ENCODE data around the gene DOCK2.

The DOCK2 gene

GRCh38 chr5:170020423-170020822 is 383.3 kb downstream of the DOCK2 start:
- H4K20me1 ChIP-seq (ENCODE audit: insufficient read depth, low read length): no peaks in the 10 kb centered on the region
- H3K9ac ChIP-seq (ENCODE audit: low read length): no peak overlapping the region
- TF ChIP-seq EZH2 (optimal IDR thresholded peaks at IDR 0.05; ENCODE audit: low read depth, low read length) (no peak), CTCF (IDR thresholded peaks at IDR 0.05; ENCODE audit: low read length) (no peak), EZH2phosphoT487 (IDR thresholded peaks at IDR 0.05; ENCODE audit: low read length) (no peak)
- no peak overlapping the region for H3K27ac ChIP-seq (ENCODE audit: low read length)
- no peaks in the 10 kb centered on the region for H3K36me3 ChIP-seq (replicated peaks; ENCODE audit: insufficient read depth, low read length)
- no peak overlapping the region for H2AFZ ChIP-seq (ENCODE audit: low read length)
- DNase-seq: no peak
- no peaks in the 10 kb centered on the region for H3K27me3 ChIP-seq (replicated peaks; ENCODE audit: insufficient read depth, low read length)
- H3F3A ChIP-seq (ENCODE audit: insufficient read depth, low read length): no peaks in the 10 kb centered on the region
- H3K4me2 ChIP-seq (ENCODE audit: low read depth, low read length): no peak overlapping the region
- H3K4me1 ChIP-seq (ENCODE audit: low read length): no peaks in the 10 kb centered on the region
- H3K9me3 ChIP-seq (replicated peaks; ENCODE audit: insufficient read depth, low read length): no peaks in the 10 kb centered on the region
- no peaks in the 10 kb centered on the region for H3K79me2 ChIP-seq (ENCODE audit: low read length)
- no peaks in the 10 kb centered on the region for H3K9me2 ChIP-seq (replicated peaks; ENCODE audit: insufficient read depth, low read length)
- H3K4me3 ChIP-seq (ENCODE audit: low read length): no peak overlapping the region

GRCh38 chr5:170021506-170021905 is 384.4 kb downstream of the DOCK2 start:
- Histone ChIP-seq H3K27me3 (replicated peaks; ENCODE audit: insufficient read depth, low read length) (no peaks in the 10 kb centered on the region), H2AFZ (ENCODE audit: low read length) (no peak overlapping the region), H3K4me3 (ENCODE audit: low read length) (no peak overlapping the region), H4K20me1 (ENCODE audit: insufficient read depth, low read length) (no peaks in the 10 kb centered on the region), H3K9ac (ENCODE audit: low read length) (no peak overlapping the region), H3K4me2 (ENCODE audit: low read depth, low read length) (no peak overlapping the region), H3F3A (ENCODE audit: insufficient read depth, low read length) (no peaks in the 10 kb centered on the region), H3K4me1 (ENCODE audit: low read length) (no peaks in the 10 kb centered on the region), H3K79me2 (ENCODE audit: low read length) (no peaks in the 10 kb centered on the region), H3K9me2 (replicated peaks; ENCODE audit: insufficient read depth, low read length) (no peaks in the 10 kb centered on the region), H3K9me3 (replicated peaks; ENCODE audit: insufficient read depth, low read length) (no peaks in the 10 kb centered on the region), H3K27ac (ENCODE audit: low read length) (no peak overlapping the region), H3K36me3 (replicated peaks; ENCODE audit: insufficient read depth, low read length) (no peaks in the 10 kb centered on the region)
- TF ChIP-seq EZH2phosphoT487 (IDR thresholded peaks at IDR 0.05; ENCODE audit: low read length) (no peak), EZH2 (optimal IDR thresholded peaks at IDR 0.05; ENCODE audit: low read depth, low read length) (no peak), CTCF (IDR thresholded peaks at IDR 0.05; ENCODE audit: low read length) (no peak)
- DNase-seq: no peak

- Histone ChIP-seq H3K4me2 (ENCODE audit: low read depth, low read length) (no peak overlapping the region), H3K27me3 (replicated peaks; ENCODE audit: insufficient read depth, low read length) (no peaks in the 10 kb centered on the region), H3K36me3 (replicated peaks; ENCODE audit: insufficient read depth, low read length) (no peaks in the 10 kb centered on the region), H4K20me1 (ENCODE audit: insufficient read depth, low read length) (no peaks in the 10 kb centered on the region), H3K4me1 (ENCODE audit: low read length) (no peaks in the 10 kb centered on the region), H3K27ac (ENCODE audit: low read length) (no peak overlapping the region), H2AFZ (ENCODE audit: low read length) (no peak overlapping the region), H3K79me2 (ENCODE audit: low read length) (no peaks in the 10 kb centered on the region), H3K9me3 (replicated peaks; ENCODE audit: insufficient read depth, low read length) (no peaks in the 10 kb centered on the region), H3K9me2 (replicated peaks; ENCODE audit: insufficient read depth, low read length) (no peaks in the 10 kb centered on the region), H3K4me3 (ENCODE audit: low read length) (no peak overlapping the region), H3F3A (ENCODE audit: insufficient read depth, low read length) (no peaks in the 10 kb centered on the region), H3K9ac (ENCODE audit: low read length) (no peak overlapping the region)
- no peak for DNase-seq
- no peak for TF ChIP-seq EZH2phosphoT487 (IDR thresholded peaks at IDR 0.05; ENCODE audit: low read length)
- no peak for TF ChIP-seq EZH2 (optimal IDR thresholded peaks at IDR 0.05; ENCODE audit: low read depth, low read length)
- no peak for TF ChIP-seq CTCF (IDR thresholded peaks at IDR 0.05; ENCODE audit: low read length)
These were observed 388.8 kb downstream of the DOCK2 start for GRCh38 chr5:170025853-170026252.

All from MM.1S (cell line).